Liver (tissue), 9 donors: ENCODE data around the gene STX7. TPM values are rescaled to one million over a fixed set of nuclear protein-coding genes. Genes with fewer than 3 reads are reported as not detected.

Experiments
- DNase-seq: peaks from one replicate; pipeline ENCODE4 v3.0.0-alpha.2; 2017; ENCODE audit warnings: low spot score
- H3K27ac ChIP-seq, 2 donors: one replicate each; pipeline ENCODE4 v1.7.0; 2013; ENCODE audit warnings: inconsistent platforms in 2 of 2, low read length in 2 of 2, control low read depth in 1 of 2, low read depth in 1 of 2, mild to moderate bottlenecking in 1 of 2
- H3K27me3 ChIP-seq, 4 donors: one replicate each; pipeline versions ENCODE4 v1.6.1 to v1.7.0; 2013; ENCODE audit warnings: low read length in 3 of 4, inconsistent platforms in 1 of 4, mild to moderate bottlenecking in 1 of 4, moderate library complexity in 1 of 4; ENCODE audit not compliant: control insufficient read depth in 4 of 4, insufficient read depth in 4 of 4
- H3K36me3 ChIP-seq, 4 donors: one replicate each; pipeline versions ENCODE4 v1.6.1 to v1.7.0; 2013; ENCODE audit warnings: low read length in 3 of 4, mild to moderate bottlenecking in 3 of 4, low read depth in 1 of 4, moderate library complexity in 1 of 4; ENCODE audit not compliant: control insufficient read depth in 4 of 4, insufficient read depth in 3 of 4
- H3K4me1 ChIP-seq, 4 donors: one replicate each; pipeline versions ENCODE4 v1.6.1 to v1.7.0; 2013; ENCODE audit warnings: low read length in 3 of 4, mild to moderate bottlenecking in 3 of 4, moderate library complexity in 1 of 4; ENCODE audit not compliant: control insufficient read depth in 4 of 4, insufficient read depth in 4 of 4
- H3K4me3 ChIP-seq, 3 donors: one replicate each; pipeline versions ENCODE4 v1.6.1 to v1.7.0; 2013; ENCODE audit warnings: low read length in 3 of 3, control low read depth in 1 of 3, low read depth in 1 of 3, mild to moderate bottlenecking in 1 of 3
- H3K9ac ChIP-seq, 2 donors: one replicate each; pipeline ENCODE4 v1.7.0; 2013; ENCODE audit warnings: low read length in 2 of 2, mild to moderate bottlenecking in 2 of 2, moderate library complexity in 2 of 2, control low read depth in 1 of 2, low read depth in 1 of 2
- H3K9me3 ChIP-seq, 4 donors: one replicate each; pipeline versions ENCODE4 v1.6.1 to v1.7.0; 2013; ENCODE audit warnings: low read length in 3 of 4; ENCODE audit not compliant: control insufficient read depth in 4 of 4
- ATF3 ChIP-seq: IDR thresholded peaks from 2 replicates; pipeline ENCODE4 v1.6.1; 2016; ENCODE audit warnings: antibody characterized with exemption
- EGR1 ChIP-seq, 2 donors: IDR thresholded peaks; 2 replicates each; pipeline ENCODE4 v1.6.1; 2016 to 2018; ENCODE audit warnings: antibody characterized with exemption in 2 of 2, low read depth in 2 of 2
- FOXA2 ChIP-seq: IDR thresholded peaks from 2 replicates; pipeline ENCODE4 v1.6.1; 2016; ENCODE audit warnings: antibody characterized with exemption
- GABPA ChIP-seq, 2 donors: IDR thresholded peaks in 1 of 2; conservative IDR thresholded peaks in 1 of 2; 2 replicates each; pipeline ENCODE4 v1.6.1; 2016; ENCODE audit warnings: antibody characterized with exemption in 2 of 2, mild to moderate bottlenecking in 1 of 2, moderate library complexity in 1 of 2
- HNF4A ChIP-seq, 2 donors: conservative IDR thresholded peaks; 2 replicates each; pipeline ENCODE4 v1.6.1; 2016; ENCODE audit warnings: antibody characterized with exemption in 2 of 2, mild to moderate bottlenecking in 2 of 2
- HNF4G ChIP-seq: IDR thresholded peaks from 2 replicates; pipeline ENCODE4 v1.6.1; 2016; ENCODE audit warnings: antibody characterized with exemption
- MAX ChIP-seq: IDR thresholded peaks from 2 replicates; pipeline ENCODE4 v1.6.1; 2016; ENCODE audit warnings: antibody characterized with exemption
- NR2F2 ChIP-seq: IDR thresholded peaks from 2 replicates; pipeline ENCODE4 v1.6.1; 2016; ENCODE audit warnings: antibody characterized with exemption
- REST ChIP-seq: IDR thresholded peaks from 2 replicates; pipeline ENCODE4 v1.6.1; 2016; ENCODE audit warnings: antibody characterized with exemption, mild to moderate bottlenecking
- RXRA ChIP-seq, 2 donors: IDR thresholded peaks; 2 replicates each; pipeline ENCODE4 v1.6.1; 2017 to 2018; ENCODE audit warnings: antibody characterized with exemption in 2 of 2, mild to moderate bottlenecking in 1 of 2
- SP1 ChIP-seq: IDR thresholded peaks from 2 replicates; pipeline ENCODE4 v1.6.1; 2018; ENCODE audit warnings: antibody characterized with exemption, mild to moderate bottlenecking
- YY1 ChIP-seq: IDR thresholded peaks from 2 replicates; pipeline ENCODE4 v1.6.1; 2016; ENCODE audit warnings: antibody characterized with exemption, mild to moderate bottlenecking
- ZBTB33 ChIP-seq: IDR thresholded peaks from 2 replicates; pipeline ENCODE4 v1.6.1; 2016; ENCODE audit warnings: antibody characterized with exemption
- WGBS: extraction: QIAGEN DNeasy Blood & Tissue Kit; methylation state at CpG from one replicate; pipeline ENCODE4 v1.1.7; 2013; 5-methylcytosine and 5-hydroxymethylcytosine counted together
- polyA plus RNA-seq, 2 donors: library from polyadenylated mRNA; stranded (reverse) in 1 of 2; unstranded in 1 of 2; fragments of 200-250 nt in 1 of 2; fragments of >200 nt in 1 of 2; fragmentation: Nextera tagmentation in 1 of 2; extraction: Ambion mirVana in 1 of 2; gene quantifications; one replicate each; pipeline versions ENCODE4 v1.2.1 to v1.2.3, GENCODE V29; 2013 to 2015
- total RNA-seq, 2 donors: library from RNA; depleted of rRNA; stranded (reverse); fragments of >200 nt; gene quantifications; one replicate each; pipeline ENCODE4 v1.2.3, GENCODE V29; 2014
- donor health status: healthy.
- donor health status: healthy.
- donor health status: healthy.
- donor health status: healthy.
- donor health status: healthy.

STX7 gene
- total and polyA plus RNA-seq, 4 donors: 7.5 to 20.0 (median 14.3) TPM

GRCh38 chr6:132458887-132459604 lies 53.9 kb downstream of the STX7 start:
- H3K36me3 ChIP-seq: peaks cover 9 to 44% (median 24%) of the 10 kb centered on the region in 4 donors
- 97% methylated on average over 6 of the region's 6 CpGs for WGBS

More at GRCh38 chr6:132458887-132459604, 53.9 kb downstream of the STX7 start:
- no peaks in the 10 kb centered on the region for H3K4me1 ChIP-seq
- no peak for DNase-seq
- H3K4me3 ChIP-seq: no peak overlapping the region
- H3K27ac ChIP-seq: no peak overlapping the region
- no peaks in the 10 kb centered on the region for H3K27me3 ChIP-seq
- TF ChIP-seq HNF4A (conservative IDR thresholded peaks at IDR 0.05) (no peak), ATF3 (no peak), FOXA2 (no peak), YY1 (no peak), REST (no peak), HNF4G (no peak), RXRA (IDR thresholded peaks at IDR 0.05) (no peak), GABPA (IDR thresholded peaks at IDR 0.05 in 1 of 2, conservative IDR thresholded peaks at IDR 0.05 in 1 of 2) (no peak), SP1 (no peak), NR2F2 (no peak), EGR1 (IDR thresholded peaks at IDR 0.05; ENCODE audit: low read depth in 2 of 2) (no peak), ZBTB33 (no peak), MAX (no peak)
- H3K9me3 ChIP-seq: no peaks in the 10 kb centered on the region
- H3K9ac ChIP-seq: no peak overlapping the region
